ENCODE data around the gene JPH3.

JPH3 gene

GRCh38 chr16:87731607-87732006, 129.3 kb downstream of the JPH3 start:
- H3K4me1 Mint-ChIP-seq: peaks cover 5% of the 10 kb centered on the region
- H3K9me3 Mint-ChIP-seq: no peaks in the 10 kb centered on the region
- no peak for TF ChIP-seq CTCF (IDR thresholded peaks at IDR 0.05; ENCODE audit: unreplicated experiment in 3 of 3)
- peaks cover 48% of the 10 kb centered on the region for H3K36me3 Mint-ChIP-seq (ENCODE audit: low read depth)
- no peak overlapping the region for H3K27ac Mint-ChIP-seq
- H3K27me3 Mint-ChIP-seq (ENCODE audit: low read depth): no peaks in the 10 kb centered on the region
- no peak overlapping the region for H3K4me3 Mint-ChIP-seq

- Mint-ChIP-seq H3K4me3 (no peak overlapping the region), H3K9me3 (no peaks in the 10 kb centered on the region), H3K27me3 (ENCODE audit: low read depth) (no peaks in the 10 kb centered on the region), H3K27ac (no peak overlapping the region), H3K36me3 (ENCODE audit: low read depth) (peaks cover 34% of the 10 kb centered on the region), H3K4me1 (no peaks in the 10 kb centered on the region)
- no peak for TF ChIP-seq CTCF (IDR thresholded peaks at IDR 0.05; ENCODE audit: unreplicated experiment in 3 of 3)
Observed at GRCh38 chr16:87733190-87733589, 130.9 kb downstream of the JPH3 start.

- H3K4me3 Mint-ChIP-seq: no peak overlapping the region
- peaks cover 27% of the 10 kb centered on the region for H3K36me3 Mint-ChIP-seq (ENCODE audit: low read depth)
- TF ChIP-seq CTCF (IDR thresholded peaks at IDR 0.05; ENCODE audit: unreplicated experiment in 3 of 3): no peak
- H3K9me3 Mint-ChIP-seq: no peaks in the 10 kb centered on the region
- H3K27me3 Mint-ChIP-seq (ENCODE audit: low read depth): no peaks in the 10 kb centered on the region
- no peaks in the 10 kb centered on the region for H3K4me1 Mint-ChIP-seq
- H3K27ac Mint-ChIP-seq: no peak overlapping the region
Observed at GRCh38 chr16:87734644-87735043, 132.3 kb downstream of the JPH3 start.

- no peaks in the 10 kb centered on the region for H3K9me3 Mint-ChIP-seq
- no peak overlapping the region for H3K4me3 Mint-ChIP-seq
- peaks cover under 1% of the 10 kb centered on the region for H3K4me1 Mint-ChIP-seq
- TF ChIP-seq CTCF (IDR thresholded peaks at IDR 0.05; ENCODE audit: unreplicated experiment in 3 of 3): no peak
- H3K27ac Mint-ChIP-seq: no peak overlapping the region
- H3K27me3 Mint-ChIP-seq (ENCODE audit: low read depth): no peaks in the 10 kb centered on the region
- H3K36me3 Mint-ChIP-seq (ENCODE audit: low read depth): peaks cover 22% of the 10 kb centered on the region
Observed at GRCh38 chr16:87735270-87736007, 133.1 kb downstream of the JPH3 start.

- Mint-ChIP-seq H3K27ac (no peak overlapping the region), H3K36me3 (ENCODE audit: low read depth) (peaks cover 22% of the 10 kb centered on the region), H3K27me3 (ENCODE audit: low read depth) (no peaks in the 10 kb centered on the region), H3K9me3 (no peaks in the 10 kb centered on the region), H3K4me1 (peaks cover 6% of the 10 kb centered on the region), H3K4me3 (no peak overlapping the region)
- no peak for TF ChIP-seq CTCF (IDR thresholded peaks at IDR 0.05; ENCODE audit: unreplicated experiment in 3 of 3)
Observed at GRCh38 chr16:87736008-87736382, 133.7 kb downstream of the JPH3 start.

- no peaks in the 10 kb centered on the region for H3K9me3 Mint-ChIP-seq
Observed at GRCh38 chr16:87739801-87740200, 137.5 kb downstream of the JPH3 start.

More at GRCh38 chr16:87739801-87740200, 137.5 kb downstream of the JPH3 start:
- H3K27ac Mint-ChIP-seq: no peak overlapping the region
- H3K4me1 Mint-ChIP-seq: peaks cover 16% of the 10 kb centered on the region
- no peak overlapping the region for H3K4me3 Mint-ChIP-seq
- H3K36me3 Mint-ChIP-seq (ENCODE audit: low read depth): peaks cover 24% of the 10 kb centered on the region
- no peaks in the 10 kb centered on the region for H3K27me3 Mint-ChIP-seq (ENCODE audit: low read depth)
- TF ChIP-seq CTCF (IDR thresholded peaks at IDR 0.05; ENCODE audit: unreplicated experiment in 3 of 3): no peak
